Hepatocyte (in vitro differentiated cells): Measurements from ENCODE around the gene FMN1.

ENCODE experiments used
- EZH2 ChIP-seq: fragments of 200-600 bp; sonication (generic); IDR thresholded peaks from 2 replicates; pipeline ENCODE4 v1.6.1; 2016; ENCODE audit warnings: antibody characterized with exemption, mild to moderate bottlenecking, borderline replicate concordance
- EZH2phosphoT487 ChIP-seq: fragments of 200-600 bp; sonication (generic); IDR thresholded peaks from one replicate; pipeline ENCODE4 v1.6.1; 2018; ENCODE audit warnings: antibody characterized with exemption, mild to moderate bottlenecking, low read depth, moderate library complexity; ENCODE audit not compliant: unreplicated experiment, severe bottlenecking
- TF ChIP-seq, protein P1 (sequence below): fragments of 200-600 bp; sonication (generic); IDR thresholded peaks from 2 replicates; pipeline ENCODE4 v1.5.1; 2016; ENCODE audit warnings: antibody characterized with exemption, mild to moderate bottlenecking; ENCODE audit not compliant: poor library complexity

DNA sequence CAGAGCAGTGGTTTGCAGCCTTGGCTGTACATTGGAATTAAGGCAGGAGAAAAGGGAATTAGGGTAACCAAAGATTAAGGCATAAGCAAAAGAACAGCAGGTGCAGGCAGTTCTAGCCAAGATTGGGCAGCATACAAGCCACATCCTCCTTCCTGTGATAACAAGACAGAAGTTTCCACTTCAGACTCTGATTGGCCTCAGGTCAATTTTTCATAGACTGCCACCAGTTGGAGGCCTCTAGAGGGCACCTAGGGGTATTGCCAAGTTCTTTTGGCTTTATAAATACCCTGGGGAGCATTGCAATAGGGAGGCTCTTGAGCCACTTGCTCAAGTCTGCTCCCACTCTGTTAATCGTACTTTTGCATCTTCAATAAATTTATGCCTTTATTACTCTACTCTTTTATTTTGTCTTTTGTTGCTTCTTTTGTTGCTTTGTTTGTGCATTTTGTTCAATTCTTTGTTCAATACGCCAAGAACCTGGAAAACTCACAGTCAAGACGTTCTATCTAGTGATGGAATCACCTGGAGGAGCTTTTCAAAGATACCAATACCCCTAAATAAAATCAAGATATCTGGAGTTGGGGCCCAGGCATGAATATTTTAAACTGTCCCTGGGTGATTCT lies 32.2 kb upstream of the FMN1 start:
- TF ChIP-seq, protein P1, sequence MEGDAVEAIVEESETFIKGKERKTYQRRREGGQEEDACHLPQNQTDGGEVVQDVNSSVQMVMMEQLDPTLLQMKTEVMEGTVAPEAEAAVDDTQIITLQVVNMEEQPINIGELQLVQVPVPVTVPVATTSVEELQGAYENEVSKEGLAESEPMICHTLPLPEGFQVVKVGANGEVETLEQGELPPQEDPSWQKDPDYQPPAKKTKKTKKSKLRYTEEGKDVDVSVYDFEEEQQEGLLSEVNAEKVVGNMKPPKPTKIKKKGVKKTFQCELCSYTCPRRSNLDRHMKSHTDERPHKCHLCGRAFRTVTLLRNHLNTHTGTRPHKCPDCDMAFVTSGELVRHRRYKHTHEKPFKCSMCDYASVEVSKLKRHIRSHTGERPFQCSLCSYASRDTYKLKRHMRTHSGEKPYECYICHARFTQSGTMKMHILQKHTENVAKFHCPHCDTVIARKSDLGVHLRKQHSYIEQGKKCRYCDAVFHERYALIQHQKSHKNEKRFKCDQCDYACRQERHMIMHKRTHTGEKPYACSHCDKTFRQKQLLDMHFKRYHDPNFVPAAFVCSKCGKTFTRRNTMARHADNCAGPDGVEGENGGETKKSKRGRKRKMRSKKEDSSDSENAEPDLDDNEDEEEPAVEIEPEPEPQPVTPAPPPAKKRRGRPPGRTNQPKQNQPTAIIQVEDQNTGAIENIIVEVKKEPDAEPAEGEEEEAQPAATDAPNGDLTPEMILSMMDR: peak; percentile 11
- TF ChIP-seq EZH2 (no peak), EZH2phosphoT487 (no peak)
